Keratinocyte (primary cell): ENCODE measurements around the gene CFAP46. TPM values are rescaled to one million over a fixed set of nuclear protein-coding genes. Genes with fewer than 3 reads are reported as not detected.

Source experiments
- DNase-seq: peaks from one replicate; pipeline ENCODE4 v3.0.0-alpha.2; 2011; ENCODE audit warnings: low read depth, missing footprints, low spot score
- FAIRE-seq: peaks from 2 replicates; lab custom pipeline; 2011; peaks lifted over from hg19 to GRCh38; lab: Jason Lieb, UNC
- H2AFZ ChIP-seq: 2 replicates; pipeline ENCODE4 v1.6.0; 2012; ENCODE audit warnings: low read length, control low read depth, inconsistent platforms; ENCODE audit not compliant: control insufficient read depth
- H3K27ac ChIP-seq: 2 replicates; pipeline ENCODE4 v1.5.1; 2011; ENCODE audit warnings: low read length; ENCODE audit not compliant: control insufficient read depth, insufficient read depth
- H3K27me3 ChIP-seq: 3 replicates; pipeline ENCODE4 v1.6.0; 2011; ENCODE audit warnings: low read length; ENCODE audit not compliant: control insufficient read depth, insufficient read depth; ENCODE audit errors: extremely low read depth
- H3K36me3 ChIP-seq, 2 experiments: 2 replicates in 1 of 2; 3 replicates in 1 of 2; pipeline ENCODE4 v1.5.1; 2011; ENCODE audit warnings: low read length in 2 of 2, mild to moderate bottlenecking in 1 of 2; ENCODE audit not compliant: control insufficient read depth in 2 of 2, insufficient read depth in 2 of 2; ENCODE audit errors: extremely low read depth in 1 of 2
- H3K4me1 ChIP-seq: 3 replicates; pipeline ENCODE4 v1.5.1; 2011; ENCODE audit warnings: low read length; ENCODE audit not compliant: control insufficient read depth, insufficient read depth; ENCODE audit errors: extremely low read depth
- H3K4me2 ChIP-seq: 3 replicates; pipeline ENCODE4 v1.6.0; 2011; ENCODE audit warnings: low read depth, low read length; ENCODE audit not compliant: control insufficient read depth, insufficient read depth; ENCODE audit errors: extremely low read depth
- H3K4me3 ChIP-seq, 3 experiments: fragments of 200-600 bp in 1 of 3; sonication (generic) in 1 of 3; 2 replicates in 2 of 3; 3 replicates in 1 of 3; pipeline ENCODE4 v1.5.1; 2011 to 2016; ENCODE audit warnings: low read length in 3 of 3, mild to moderate bottlenecking in 3 of 3, control low read depth in 2 of 3, inconsistent platforms in 1 of 3, low read depth in 1 of 3, mixed read lengths in 1 of 3, mixed run types in 1 of 3, moderate library complexity in 1 of 3; ENCODE audit not compliant: control insufficient read depth in 2 of 3, insufficient read depth in 2 of 3; ENCODE audit errors: extremely low read depth in 1 of 3
- H3K79me2 ChIP-seq: 2 replicates; pipeline ENCODE4 v1.6.0; 2012; ENCODE audit warnings: low read length; ENCODE audit not compliant: control insufficient read depth, insufficient read depth
- H3K9ac ChIP-seq: 3 replicates; pipeline ENCODE4 v1.6.0; 2011; ENCODE audit warnings: low read length; ENCODE audit not compliant: control insufficient read depth, insufficient read depth; ENCODE audit errors: extremely low read depth
- H3K9me1 ChIP-seq: 3 replicates; pipeline ENCODE4 v1.6.0; 2011; ENCODE audit warnings: low read length; ENCODE audit not compliant: control insufficient read depth, insufficient read depth; ENCODE audit errors: extremely low read depth
- H3K9me3 ChIP-seq: 2 replicates; pipeline ENCODE4 v1.5.1; 2012; ENCODE audit warnings: low read depth, low read length; ENCODE audit not compliant: control insufficient read depth
- H4K20me1 ChIP-seq: 3 replicates; pipeline ENCODE4 v1.6.0; 2011; ENCODE audit warnings: low read length; ENCODE audit not compliant: control insufficient read depth, insufficient read depth; ENCODE audit errors: extremely low read depth
- EZH2 ChIP-seq: IDR thresholded peaks from one replicate; pipeline ENCODE4 v1.6.1; 2012; ENCODE audit warnings: inconsistent platforms, mild to moderate bottlenecking, low read length, moderate library complexity
- dilution Hi-C: fragments of 300-500 bp; cut with MboI; formaldehyde crosslinking; loops from one replicate; pipeline ENCODE4 v1.7.0; 2020; ENCODE audit warnings: low sequenced_read_pairs; ENCODE audit not compliant: extremely low pct_ligation_motif_present
- polyA plus RNA-seq, 5 experiments: library from polyadenylated mRNA; depleted of rRNA in 3 of 5; stranded (reverse) in 3 of 5; stranded (forward) in 1 of 5; unstranded in 1 of 5; fragments of >200 nt; gene quantifications; 1 replicate in 1 of 5; 2 replicates in 3 of 5; 3 replicates in 1 of 5; pipeline versions ENCODE4 v1.2.1 to v1.2.3, GENCODE V29; 2011 to 2012; ENCODE audit warnings: missing spikeins in 2 of 5, low read depth in 1 of 5, low replicate concordance in 1 of 5
- TF ChIP-seq, protein P1 (sequence below), 3 experiments: IDR thresholded peaks in 1 of 3; conservative IDR thresholded peaks in 1 of 3; optimal IDR thresholded peaks in 1 of 3; 2 replicates in 2 of 3; 3 replicates in 1 of 3; pipeline versions ENCODE3 to v1.5.1; 2011; ENCODE audit warnings: low read length in 3 of 3, mild to moderate bottlenecking in 3 of 3, moderate library complexity in 2 of 3, control low read depth in 1 of 3, inconsistent platforms in 1 of 3; ENCODE audit not compliant: insufficient read depth in 2 of 3; ENCODE audit errors: extremely low read depth in 1 of 3

Gene CFAP46
- polyA plus RNA-seq, 1 donor (not counting 4 experiments of a cell fraction or from before 2014, with no cell fraction given): 1.00 TPM

DNA sequence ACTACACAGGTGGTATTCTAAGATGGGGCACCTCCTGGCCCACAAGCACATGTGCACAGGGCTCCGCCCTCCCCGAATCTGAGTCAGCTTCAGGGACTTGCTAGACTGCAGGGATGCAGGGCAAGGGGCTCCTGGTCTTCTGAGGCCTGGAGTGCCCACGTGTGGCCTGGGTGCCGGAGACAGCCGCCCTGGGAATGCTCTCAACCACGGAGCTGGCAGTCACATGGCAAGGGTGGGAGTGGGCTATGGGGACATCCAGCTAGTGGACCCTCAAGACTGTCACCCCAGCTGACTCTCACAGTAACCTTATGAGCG is 42.7 kb downstream of the CFAP46 start:
- Histone ChIP-seq H3K4me3 (no peak overlapping the region), H3K9ac (no peak overlapping the region), H3K27ac (no peak overlapping the region), H3K9me1 (no peaks in the 10 kb centered on the region), H3K27me3 (no peaks in the 10 kb centered on the region), H3K36me3 (no peaks in the 10 kb centered on the region), H3K4me1 (peaks cover 27% of the 10 kb centered on the region), H3K79me2 (no peaks in the 10 kb centered on the region), H2AFZ (no peak overlapping the region), H3K4me2 (no peak overlapping the region), H4K20me1 (no peaks in the 10 kb centered on the region), H3K9me3 (peaks cover 5% of the 10 kb centered on the region)
- dilution Hi-C loops: no loop called here
- no peak for TF ChIP-seq EZH2
- TF ChIP-seq, protein P1, sequence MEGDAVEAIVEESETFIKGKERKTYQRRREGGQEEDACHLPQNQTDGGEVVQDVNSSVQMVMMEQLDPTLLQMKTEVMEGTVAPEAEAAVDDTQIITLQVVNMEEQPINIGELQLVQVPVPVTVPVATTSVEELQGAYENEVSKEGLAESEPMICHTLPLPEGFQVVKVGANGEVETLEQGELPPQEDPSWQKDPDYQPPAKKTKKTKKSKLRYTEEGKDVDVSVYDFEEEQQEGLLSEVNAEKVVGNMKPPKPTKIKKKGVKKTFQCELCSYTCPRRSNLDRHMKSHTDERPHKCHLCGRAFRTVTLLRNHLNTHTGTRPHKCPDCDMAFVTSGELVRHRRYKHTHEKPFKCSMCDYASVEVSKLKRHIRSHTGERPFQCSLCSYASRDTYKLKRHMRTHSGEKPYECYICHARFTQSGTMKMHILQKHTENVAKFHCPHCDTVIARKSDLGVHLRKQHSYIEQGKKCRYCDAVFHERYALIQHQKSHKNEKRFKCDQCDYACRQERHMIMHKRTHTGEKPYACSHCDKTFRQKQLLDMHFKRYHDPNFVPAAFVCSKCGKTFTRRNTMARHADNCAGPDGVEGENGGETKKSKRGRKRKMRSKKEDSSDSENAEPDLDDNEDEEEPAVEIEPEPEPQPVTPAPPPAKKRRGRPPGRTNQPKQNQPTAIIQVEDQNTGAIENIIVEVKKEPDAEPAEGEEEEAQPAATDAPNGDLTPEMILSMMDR (optimal IDR thresholded peaks at IDR 0.05 in 1 of 3, IDR thresholded peaks at IDR 0.05 in 1 of 3, conservative IDR thresholded peaks at IDR 0.05 in 1 of 3; ENCODE audit: extremely low read depth in 1 of 3, insufficient read depth in 2 of 3, low read length in 3 of 3): no peak
- FAIRE-seq (no peak), DNase-seq (no peak)

DNA sequence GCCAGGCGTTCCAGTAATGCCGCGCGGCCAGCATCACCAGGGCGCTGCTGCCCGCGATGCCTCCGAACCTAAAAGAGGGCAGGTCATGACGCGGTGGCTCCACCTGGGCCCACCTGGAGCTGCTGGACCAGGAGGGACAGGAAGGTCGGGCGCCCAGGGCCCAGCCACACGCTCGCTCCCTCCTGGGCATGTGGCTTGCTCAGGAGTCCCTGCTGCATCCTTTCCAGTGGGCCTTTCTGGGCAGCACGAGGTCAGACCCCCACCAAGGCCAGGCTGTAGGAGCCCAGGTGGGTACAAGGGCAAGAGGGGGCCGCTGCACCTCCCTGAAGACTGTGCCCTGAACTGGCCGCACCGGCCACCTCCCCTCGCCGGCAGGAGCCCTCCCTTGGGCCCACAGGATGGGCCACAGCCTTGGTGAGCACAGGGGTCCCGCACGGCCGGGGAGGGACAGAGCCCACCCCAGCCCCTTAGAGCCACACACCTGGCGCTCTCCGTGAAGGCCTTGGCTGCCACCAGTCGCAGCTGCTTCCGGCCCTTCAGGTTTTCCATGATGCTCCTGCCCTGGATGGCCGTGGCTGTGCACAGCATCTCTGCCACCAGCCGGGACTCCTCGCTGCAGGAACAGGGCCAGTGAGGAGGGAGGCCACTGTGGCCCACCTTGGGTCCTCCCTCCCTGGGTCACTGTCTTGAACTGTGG is 43.2 kb downstream of the CFAP46 start:
- Histone ChIP-seq H3K4me3 (no peak overlapping the region), H3K9ac (no peak overlapping the region), H3K4me2 (no peak overlapping the region), H3K27me3 (no peaks in the 10 kb centered on the region), H4K20me1 (no peaks in the 10 kb centered on the region), H3K9me3 (peaks cover 5% of the 10 kb centered on the region), H3K27ac (no peak overlapping the region), H3K4me1 (peaks cover 23% of the 10 kb centered on the region), H2AFZ (no peak overlapping the region), H3K79me2 (no peaks in the 10 kb centered on the region), H3K9me1 (no peaks in the 10 kb centered on the region), H3K36me3 (no peaks in the 10 kb centered on the region)
- FAIRE-seq (no peak), DNase-seq (no peak)
- no peak for TF ChIP-seq EZH2
- TF ChIP-seq, protein P1 (optimal IDR thresholded peaks at IDR 0.05 in 1 of 3, IDR thresholded peaks at IDR 0.05 in 1 of 3, conservative IDR thresholded peaks at IDR 0.05 in 1 of 3; ENCODE audit: extremely low read depth in 1 of 3, insufficient read depth in 2 of 3, low read length in 3 of 3): no peak
- dilution Hi-C loops: no loop called here
